ENCODE measurements around the gene PLCG2. TPM values are rescaled to one million over a fixed set of nuclear protein-coding genes. Genes with fewer than 3 reads are reported as not detected.

The PLCG2 gene
- total RNA-seq, 1 donor from 2014 or later: 6.9 TPM

GRCh38 chr16:81904320-81904719 is 125.2 kb downstream of the PLCG2 start:
- Mint-ChIP-seq H3K4me3 (no peak overlapping the region), H3K9me3 (no peaks in the 10 kb centered on the region), H3K36me3 (ENCODE audit: low read depth) (no peaks in the 10 kb centered on the region), H3K27me3 (no peaks in the 10 kb centered on the region), H3K27ac (no peak overlapping the region), H3K4me1 (no peaks in the 10 kb centered on the region)
- intact Hi-C loops (cut with micrococcal nuclease): no loop called here
- no peak for DNase-seq

GRCh38 chr16:81905277-81905676 is 126.2 kb downstream of the PLCG2 start:
- no peak overlapping the region for H3K4me3 Mint-ChIP-seq

GRCh38 chr16:81907681-81908080 is 128.6 kb downstream of the PLCG2 start:
- intact Hi-C loops (cut with micrococcal nuclease): no loop called here
- Mint-ChIP-seq H3K27ac (no peak overlapping the region), H3K27me3 (no peaks in the 10 kb centered on the region), H3K36me3 (ENCODE audit: low read depth) (no peaks in the 10 kb centered on the region), H3K4me3 (no peak overlapping the region), H3K9me3 (no peaks in the 10 kb centered on the region), H3K4me1 (no peaks in the 10 kb centered on the region)
- DNase-seq: no peak

More at GRCh38 chr16:81905277-81905676, 126.2 kb downstream of the PLCG2 start:
- Mint-ChIP-seq H3K27ac (no peak overlapping the region), H3K27me3 (no peaks in the 10 kb centered on the region), H3K4me1 (no peaks in the 10 kb centered on the region), H3K36me3 (ENCODE audit: low read depth) (no peaks in the 10 kb centered on the region), H3K9me3 (no peaks in the 10 kb centered on the region)
- no peak for DNase-seq
- intact Hi-C loops (cut with micrococcal nuclease): no loop called here

- H3K36me3 Mint-ChIP-seq (ENCODE audit: low read depth): no peaks in the 10 kb centered on the region
- no peak overlapping the region for H3K4me3 Mint-ChIP-seq
- DNase-seq: no peak
- intact Hi-C loops (cut with micrococcal nuclease): no loop called here
- no peaks in the 10 kb centered on the region for H3K27me3 Mint-ChIP-seq
- no peaks in the 10 kb centered on the region for H3K4me1 Mint-ChIP-seq
- no peaks in the 10 kb centered on the region for H3K9me3 Mint-ChIP-seq
- H3K27ac Mint-ChIP-seq: no peak overlapping the region
Measured at GRCh38 chr16:81908466-81909262, 129.6 kb downstream of the PLCG2 start.

- DNase-seq: no peak
- Mint-ChIP-seq H3K4me3 (no peak overlapping the region), H3K27ac (no peak overlapping the region), H3K9me3 (no peaks in the 10 kb centered on the region), H3K36me3 (ENCODE audit: low read depth) (no peaks in the 10 kb centered on the region), H3K4me1 (no peaks in the 10 kb centered on the region), H3K27me3 (no peaks in the 10 kb centered on the region)
- intact Hi-C loops (cut with micrococcal nuclease): no loop called here
Measured at GRCh38 chr16:81910366-81910885, 131.3 kb downstream of the PLCG2 start.

- DNase-seq: no peak
- H3K4me3 Mint-ChIP-seq: no peak overlapping the region
- H3K9me3 Mint-ChIP-seq: no peaks in the 10 kb centered on the region
- no peaks in the 10 kb centered on the region for H3K27me3 Mint-ChIP-seq
- no peak overlapping the region for H3K27ac Mint-ChIP-seq
- H3K36me3 Mint-ChIP-seq (ENCODE audit: low read depth): no peaks in the 10 kb centered on the region
- H3K4me1 Mint-ChIP-seq: no peaks in the 10 kb centered on the region
- intact Hi-C loops (cut with micrococcal nuclease): no loop called here
Measured at GRCh38 chr16:81912395-81912794, 133.3 kb downstream of the PLCG2 start.

GRCh38 chr16:81913222-81913621 is 134.1 kb downstream of the PLCG2 start:
- Mint-ChIP-seq H3K9me3 (no peaks in the 10 kb centered on the region), H3K27ac (no peak overlapping the region), H3K4me1 (no peaks in the 10 kb centered on the region), H3K36me3 (ENCODE audit: low read depth) (no peaks in the 10 kb centered on the region), H3K27me3 (no peaks in the 10 kb centered on the region), H3K4me3 (no peak overlapping the region)
- intact Hi-C loops (cut with micrococcal nuclease): no loop called here
- DNase-seq: no peak

GRCh38 chr16:81917375-81917774 is 138.3 kb downstream of the PLCG2 start:
- H3K4me1 Mint-ChIP-seq: no peaks in the 10 kb centered on the region
- H3K4me3 Mint-ChIP-seq: no peak overlapping the region
- no peaks in the 10 kb centered on the region for H3K36me3 Mint-ChIP-seq (ENCODE audit: low read depth)
- intact Hi-C loops (cut with micrococcal nuclease): no loop called here
- DNase-seq: no peak
- H3K27me3 Mint-ChIP-seq: no peaks in the 10 kb centered on the region
- no peaks in the 10 kb centered on the region for H3K9me3 Mint-ChIP-seq
- H3K27ac Mint-ChIP-seq: no peak overlapping the region

- Mint-ChIP-seq H3K9me3 (no peaks in the 10 kb centered on the region), H3K4me3 (no peak overlapping the region), H3K27me3 (no peaks in the 10 kb centered on the region), H3K4me1 (no peaks in the 10 kb centered on the region), H3K36me3 (ENCODE audit: low read depth) (no peaks in the 10 kb centered on the region), H3K27ac (no peak overlapping the region)
- DNase-seq: no peak
- intact Hi-C loops (cut with micrococcal nuclease): no loop called here
Measured at GRCh38 chr16:81918927-81919326, 139.8 kb downstream of the PLCG2 start.

- Mint-ChIP-seq H3K4me1 (no peaks in the 10 kb centered on the region), H3K4me3 (no peak overlapping the region), H3K36me3 (ENCODE audit: low read depth) (no peaks in the 10 kb centered on the region), H3K9me3 (no peaks in the 10 kb centered on the region), H3K27ac (no peak overlapping the region), H3K27me3 (no peaks in the 10 kb centered on the region)
- intact Hi-C loops (cut with micrococcal nuclease): no loop called here
- DNase-seq: no peak
Measured at GRCh38 chr16:81920498-81920897, 141.4 kb downstream of the PLCG2 start.

- no peaks in the 10 kb centered on the region for H3K9me3 Mint-ChIP-seq
- H3K4me3 Mint-ChIP-seq: no peak overlapping the region
- no peaks in the 10 kb centered on the region for H3K27me3 Mint-ChIP-seq
- H3K27ac Mint-ChIP-seq: no peak overlapping the region
- no peaks in the 10 kb centered on the region for H3K4me1 Mint-ChIP-seq
- H3K36me3 Mint-ChIP-seq (ENCODE audit: low read depth): no peaks in the 10 kb centered on the region
- intact Hi-C loops (cut with micrococcal nuclease): no loop called here
- no peak for DNase-seq
Measured at GRCh38 chr16:81921085-81921814, 142.2 kb downstream of the PLCG2 start.

GRCh38 chr16:81921843-81922584 is 142.9 kb downstream of the PLCG2 start:
- Mint-ChIP-seq H3K9me3 (no peaks in the 10 kb centered on the region), H3K27me3 (no peaks in the 10 kb centered on the region), H3K4me3 (no peak overlapping the region), H3K27ac (no peak overlapping the region), H3K36me3 (ENCODE audit: low read depth) (no peaks in the 10 kb centered on the region), H3K4me1 (no peaks in the 10 kb centered on the region)
- DNase-seq: no peak
- intact Hi-C loops (cut with micrococcal nuclease): no loop called here

GRCh38 chr16:81923296-81923695 is 144.2 kb downstream of the PLCG2 start:
- Mint-ChIP-seq H3K36me3 (ENCODE audit: low read depth) (no peaks in the 10 kb centered on the region), H3K9me3 (no peaks in the 10 kb centered on the region), H3K27ac (no peak overlapping the region), H3K27me3 (no peaks in the 10 kb centered on the region), H3K4me1 (no peaks in the 10 kb centered on the region), H3K4me3 (no peak overlapping the region)
- intact Hi-C loops (cut with micrococcal nuclease): no loop called here
- DNase-seq: no peak

GRCh38 chr16:81925016-81925415 is 145.9 kb downstream of the PLCG2 start:
- H3K4me3 Mint-ChIP-seq: no peak overlapping the region
- no peaks in the 10 kb centered on the region for H3K9me3 Mint-ChIP-seq
- no peak for DNase-seq
- H3K27me3 Mint-ChIP-seq: no peaks in the 10 kb centered on the region
- intact Hi-C loops (cut with micrococcal nuclease): no loop called here
- H3K36me3 Mint-ChIP-seq (ENCODE audit: low read depth): no peaks in the 10 kb centered on the region
- peaks cover 3% of the 10 kb centered on the region for H3K4me1 Mint-ChIP-seq
- H3K27ac Mint-ChIP-seq: no peak overlapping the region
